Measurements from ENCODE around the gene DBNL. TPM values are rescaled to one million over a fixed set of nuclear protein-coding genes. Genes with fewer than 3 reads are reported as not detected.

DBNL gene
- total and polyA plus RNA-seq, 2 of the 13 experiments (the other 11 are each of a cell fraction or from before 2014, with no cell fraction given), result 20.8 to 35.1 TPM

DNA sequence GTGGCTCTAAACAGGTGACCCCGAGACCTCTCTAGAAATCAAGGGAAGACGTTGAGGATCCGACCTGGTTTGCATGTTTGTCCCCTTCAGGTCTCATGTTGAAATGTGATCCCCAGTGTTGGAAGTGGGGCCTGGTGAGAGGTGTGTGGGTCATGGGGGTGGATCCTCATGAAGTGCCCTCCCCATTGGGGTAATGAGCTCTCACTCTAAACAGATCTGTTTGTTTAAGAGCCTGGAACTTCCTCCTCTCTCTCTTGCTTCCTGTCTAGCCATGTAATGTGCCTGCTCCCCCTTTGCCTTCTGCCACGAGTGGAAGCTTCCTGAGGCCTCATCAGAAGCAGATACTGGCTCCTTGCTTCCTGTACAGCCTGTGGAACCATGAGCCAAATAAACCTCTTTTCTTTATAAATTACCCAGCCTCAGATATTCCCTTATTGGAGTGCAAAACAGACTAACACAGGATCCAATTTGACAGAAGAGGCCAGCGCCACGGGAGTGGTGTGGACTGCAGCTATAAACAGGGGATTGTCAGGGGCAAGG is 48.7 kb downstream of the DBNL start:
- Histone ChIP-seq H2AFZ (ENCODE audit: low read length) (no peak overlapping the region), H3K27ac (ENCODE audit: extremely low read length, insufficient read depth, low read length) (no peak overlapping the region), H4K20me1 (ENCODE audit: insufficient read depth, low read length) (no peaks in the 10 kb centered on the region), H3K36me3 (replicated peaks in 1 of 2; ENCODE audit: control insufficient read depth in 1 of 2, insufficient read depth in 2 of 2, low read length in 2 of 2) (no peaks in the 10 kb centered on the region), H3K9me3 (ENCODE audit: low read length) (no peaks in the 10 kb centered on the region), H3K4me1 (ENCODE audit: insufficient read depth, low read length) (peaks cover 48% of the 10 kb centered on the region), H3K4me2 (ENCODE audit: low read depth, low read length) (peak overlapping the region; percentile 44; the same call in 1 of the 2 replicates), H3K9ac (ENCODE audit: insufficient read depth, low read depth, low read length) (no peak overlapping the region), H3K27me3 (ENCODE audit: control insufficient read depth in 1 of 2, insufficient read depth in 2 of 2, low read length in 2 of 2) (peaks cover 0 to 2% of the 10 kb centered on the region in 2 experiments; a peak in 2 of 5 replicates), H3K4me3 (replicated peaks in 1 of 3; ENCODE audit: insufficient read depth in 1 of 3, low read depth in 2 of 3, low read length in 3 of 3) (peak overlapping the region in 1 of 3 experiments; percentile 22; a peak in 1 of 6 replicates), H3K79me2 (ENCODE audit: insufficient read depth, low read length) (no peaks in the 10 kb centered on the region)
- DNase-seq (ENCODE audit: low spot score) (no peak), FAIRE-seq (no peak), ATAC-seq (peak; percentile 20; the same call in 2 of the 3 replicates)
- in situ Hi-C loops (cut with HindIII; ENCODE audit: extremely low pct_ligation_motif_present, low pct_unique_long_range_greater_than_20kb) (no loop called here), intact Hi-C loops (cut with micrococcal nuclease; ENCODE audit: unreplicated experiment) (no loop called here)
- 37% methylated on average over 5 of the region's 6 CpGs for WGBS (ENCODE audit: low lambda C conversion rate)
- ChIA-PET CTCF (ENCODE audit: low intra/inter-chr PET ratio, low total read pairs) (no interaction called here), POLR2A (interaction anchor here (0.7 to 1.8 kb wide), 2 partner anchors 9 to 357 kb away, joined by 3 to 4 read pairs; no protein-coding TSS in a partner anchor)
- no TSS peak for BruUV-seq (replicated peaks)
- TF ChIP-seq, protein P1, sequence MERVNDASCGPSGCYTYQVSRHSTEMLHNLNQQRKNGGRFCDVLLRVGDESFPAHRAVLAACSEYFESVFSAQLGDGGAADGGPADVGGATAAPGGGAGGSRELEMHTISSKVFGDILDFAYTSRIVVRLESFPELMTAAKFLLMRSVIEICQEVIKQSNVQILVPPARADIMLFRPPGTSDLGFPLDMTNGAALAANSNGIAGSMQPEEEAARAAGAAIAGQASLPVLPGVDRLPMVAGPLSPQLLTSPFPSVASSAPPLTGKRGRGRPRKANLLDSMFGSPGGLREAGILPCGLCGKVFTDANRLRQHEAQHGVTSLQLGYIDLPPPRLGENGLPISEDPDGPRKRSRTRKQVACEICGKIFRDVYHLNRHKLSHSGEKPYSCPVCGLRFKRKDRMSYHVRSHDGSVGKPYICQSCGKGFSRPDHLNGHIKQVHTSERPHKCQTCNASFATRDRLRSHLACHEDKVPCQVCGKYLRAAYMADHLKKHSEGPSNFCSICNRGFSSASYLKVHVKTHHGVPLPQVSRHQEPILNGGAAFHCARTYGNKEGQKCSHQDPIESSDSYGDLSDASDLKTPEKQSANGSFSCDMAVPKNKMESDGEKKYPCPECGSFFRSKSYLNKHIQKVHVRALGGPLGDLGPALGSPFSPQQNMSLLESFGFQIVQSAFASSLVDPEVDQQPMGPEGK (CRISPR knock-in tag; IDR thresholded peaks at IDR 0.05), result peak; percentile 15; the same call in 1 of the 2 replicates
- no peak for TF ChIP-seq HOXA7 (CRISPR knock-in tag; IDR thresholded peaks at IDR 0.05)
- 0 out of 2 replicates have a peak, but pooled peaks have one; percentile 17 for TF ChIP-seq SALL1 (CRISPR knock-in tag; IDR thresholded peaks at IDR 0.05)
- no peak for TF ChIP-seq DMAP1 (CRISPR knock-in tag; IDR thresholded peaks at IDR 0.05)
- TF ChIP-seq ZNF766 (CRISPR knock-in tag; IDR thresholded peaks at IDR 0.05; ENCODE audit: borderline replicate concordance), result 0 out of 2 replicates have a peak, but pooled peaks have one; percentile 32
- no peak for TF ChIP-seq GABPA (IDR thresholded peaks at IDR 0.05; ENCODE audit: low read depth, low read length)
- peak; percentile 79 for TF ChIP-seq GABPA (CRISPR knock-in tag; IDR thresholded peaks at IDR 0.05; ENCODE audit: low read depth)
- peak; percentile 42; the same call in 1 of the 2 replicates for TF ChIP-seq ETV5 (CRISPR knock-in tag; IDR thresholded peaks at IDR 0.05; ENCODE audit: borderline replicate concordance)
- TF ChIP-seq GABPB1 (CRISPR knock-in tag; IDR thresholded peaks at IDR 0.05), result 0 out of 2 replicates have a peak, but pooled peaks have one; percentile 16
- peak; percentile 8 for TF ChIP-seq TEAD3 (CRISPR knock-in tag; optimal IDR thresholded peaks at IDR 0.05; ENCODE audit: borderline replicate concordance)
- TF ChIP-seq ZMYM2 (CRISPR knock-in tag; IDR thresholded peaks at IDR 0.05), result 0 out of 2 replicates have a peak, but pooled peaks have one; percentile 32
- TF ChIP-seq, protein P2, sequence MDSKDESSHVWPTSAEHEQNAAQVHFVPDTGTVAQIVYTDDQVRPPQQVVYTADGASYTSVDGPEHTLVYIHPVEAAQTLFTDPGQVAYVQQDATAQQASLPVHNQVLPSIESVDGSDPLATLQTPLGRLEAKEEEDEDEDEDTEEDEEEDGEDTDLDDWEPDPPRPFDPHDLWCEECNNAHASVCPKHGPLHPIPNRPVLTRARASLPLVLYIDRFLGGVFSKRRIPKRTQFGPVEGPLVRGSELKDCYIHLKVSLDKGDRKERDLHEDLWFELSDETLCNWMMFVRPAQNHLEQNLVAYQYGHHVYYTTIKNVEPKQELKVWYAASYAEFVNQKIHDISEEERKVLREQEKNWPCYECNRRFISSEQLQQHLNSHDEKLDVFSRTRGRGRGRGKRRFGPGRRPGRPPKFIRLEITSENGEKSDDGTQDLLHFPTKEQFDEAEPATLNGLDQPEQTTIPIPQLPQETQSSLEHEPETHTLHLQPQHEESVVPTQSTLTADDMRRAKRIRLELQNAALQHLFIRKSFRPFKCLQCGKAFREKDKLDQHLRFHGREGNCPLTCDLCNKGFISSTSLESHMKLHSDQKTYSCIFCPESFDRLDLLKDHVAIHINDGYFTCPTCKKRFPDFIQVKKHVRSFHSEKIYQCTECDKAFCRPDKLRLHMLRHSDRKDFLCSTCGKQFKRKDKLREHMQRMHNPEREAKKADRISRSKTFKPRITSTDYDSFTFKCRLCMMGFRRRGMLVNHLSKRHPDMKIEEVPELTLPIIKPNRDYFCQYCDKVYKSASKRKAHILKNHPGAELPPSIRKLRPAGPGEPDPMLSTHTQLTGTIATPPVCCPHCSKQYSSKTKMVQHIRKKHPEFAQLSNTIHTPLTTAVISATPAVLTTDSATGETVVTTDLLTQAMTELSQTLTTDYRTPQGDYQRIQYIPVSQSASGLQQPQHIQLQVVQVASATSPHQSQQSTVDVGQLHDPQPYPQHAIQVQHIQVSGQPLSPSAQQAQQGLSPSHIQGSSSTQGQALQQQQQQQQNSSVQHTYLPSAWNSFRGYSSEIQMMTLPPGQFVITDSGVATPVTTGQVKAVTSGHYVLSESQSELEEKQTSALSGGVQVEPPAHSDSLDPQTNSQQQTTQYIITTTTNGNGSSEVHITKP (CRISPR knock-in tag; IDR thresholded peaks at IDR 0.05; ENCODE audit: low read depth), result peak; percentile 29; the same call in 1 of the 2 replicates
- TF ChIP-seq, protein P3, sequence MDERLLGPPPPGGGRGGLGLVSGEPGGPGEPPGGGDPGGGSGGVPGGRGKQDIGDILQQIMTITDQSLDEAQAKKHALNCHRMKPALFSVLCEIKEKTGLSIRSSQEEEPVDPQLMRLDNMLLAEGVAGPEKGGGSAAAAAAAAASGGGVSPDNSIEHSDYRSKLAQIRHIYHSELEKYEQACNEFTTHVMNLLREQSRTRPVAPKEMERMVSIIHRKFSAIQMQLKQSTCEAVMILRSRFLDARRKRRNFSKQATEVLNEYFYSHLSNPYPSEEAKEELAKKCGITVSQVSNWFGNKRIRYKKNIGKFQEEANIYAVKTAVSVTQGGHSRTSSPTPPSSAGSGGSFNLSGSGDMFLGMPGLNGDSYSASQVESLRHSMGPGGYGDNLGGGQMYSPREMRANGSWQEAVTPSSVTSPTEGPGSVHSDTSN (CRISPR knock-in tag; IDR thresholded peaks at IDR 0.05), result peak; percentile 65
- peak; percentile 65 for TF ChIP-seq SP2 (CRISPR knock-in tag; IDR thresholded peaks at IDR 0.05)
- TF ChIP-seq ZBTB20 (CRISPR knock-in tag; IDR thresholded peaks at IDR 0.05; ENCODE audit: borderline replicate concordance, low read depth), result no peak
- no peak for TF ChIP-seq ZNF430 (CRISPR knock-in tag; IDR thresholded peaks at IDR 0.05)
